Aorta (tissue), 5 donors: Measurements from ENCODE around the gene RPL4. TPM values are rescaled to one million over a fixed set of nuclear protein-coding genes. Genes with fewer than 3 reads are reported as not detected.

Experiments used
- ATAC-seq: fragments of 200-7000 bp; cut with Tn5 transposase; one replicate; pipeline ENCODE4 v1.9.1; 2022; ENCODE audit warnings: moderate library complexity; ENCODE audit not compliant: low FRiP score
- DNase-seq, 2 donors: peaks; one replicate each; pipeline ENCODE4 v3.0.0-alpha.2; 2020
- H3K27ac ChIP-seq, 2 donors: one replicate each; pipeline ENCODE4 v1.5.1; 2013; ENCODE audit warnings: low read length in 2 of 2, mild to moderate bottlenecking in 2 of 2, moderate library complexity in 2 of 2, control low read depth in 1 of 2, inconsistent platforms in 1 of 2, low read depth in 1 of 2
- H3K27me3 ChIP-seq, 2 donors: one replicate each; pipeline ENCODE4 v1.6.1; 2013; ENCODE audit warnings: control low read depth in 1 of 2, low read length in 1 of 2, mild to moderate bottlenecking in 1 of 2, moderate library complexity in 1 of 2; ENCODE audit not compliant: insufficient read depth in 2 of 2, control insufficient read depth in 1 of 2
- H3K36me3 ChIP-seq, 2 donors: one replicate each; pipeline ENCODE4 v1.6.1; 2013; ENCODE audit warnings: control low read depth in 1 of 2, low read length in 1 of 2, mild to moderate bottlenecking in 1 of 2; ENCODE audit not compliant: insufficient read depth in 2 of 2, control insufficient read depth in 1 of 2
- H3K4me1 ChIP-seq, 2 donors: one replicate each; pipeline ENCODE4 v1.6.1; 2013; ENCODE audit warnings: low read length in 2 of 2, control low read depth in 1 of 2, mild to moderate bottlenecking in 1 of 2, moderate library complexity in 1 of 2; ENCODE audit not compliant: insufficient read depth in 2 of 2, control insufficient read depth in 1 of 2
- H3K4me3 ChIP-seq, 2 donors: one replicate each; pipeline ENCODE4 v1.5.1; 2013; ENCODE audit warnings: low read length in 2 of 2, control low read depth in 1 of 2, mild to moderate bottlenecking in 1 of 2
- H3K9me3 ChIP-seq: one replicate; pipeline ENCODE4 v1.6.1; 2013; ENCODE audit warnings: mild to moderate bottlenecking, low read length; ENCODE audit not compliant: control insufficient read depth
- WGBS, 2 donors: extraction: QIAGEN DNeasy Blood & Tissue Kit; methylation state at CpG; one replicate each; pipeline ENCODE4 v1.1.7; 2013; 5-methylcytosine and 5-hydroxymethylcytosine counted together
- intact Hi-C, 2 donors: fragments of 100-400 bp; cut with DNase I; formaldehyde crosslinking; loops; one replicate each; pipeline versions ENCODE4 v1.14.2 to v1.15.0; 2022
- polyA plus RNA-seq, 2 donors: library from polyadenylated mRNA; stranded (reverse); fragments of 200-250 nt; gene quantifications; one replicate each; pipeline ENCODE4 v1.2.3, GENCODE V29; 2013
- total RNA-seq, 2 donors: library from RNA; stranded (reverse); fragmentation: NEBNext Ultra II Directional; extraction: Animal tissue kit (Norgen Biotek cat#: 25700); gene quantifications; one replicate each; pipeline ENCODE4 v1.2.1, GENCODE V29; 2021
- donor health status: healthy with polysubstance abuse.
- donor health status: Bipolar disorder and iron deficiency.
- donor health status: DM: no; HTN: no; CAD: no.
- donor health status: DM: no; HTN: no; CAD: no.
- donor health status: DM: yes; HTN: yes; CAD: no.

Gene RPL4
- total and polyA plus RNA-seq, 4 donors: 1,651 to 4,650 (median 2,383) TPM

DNA sequence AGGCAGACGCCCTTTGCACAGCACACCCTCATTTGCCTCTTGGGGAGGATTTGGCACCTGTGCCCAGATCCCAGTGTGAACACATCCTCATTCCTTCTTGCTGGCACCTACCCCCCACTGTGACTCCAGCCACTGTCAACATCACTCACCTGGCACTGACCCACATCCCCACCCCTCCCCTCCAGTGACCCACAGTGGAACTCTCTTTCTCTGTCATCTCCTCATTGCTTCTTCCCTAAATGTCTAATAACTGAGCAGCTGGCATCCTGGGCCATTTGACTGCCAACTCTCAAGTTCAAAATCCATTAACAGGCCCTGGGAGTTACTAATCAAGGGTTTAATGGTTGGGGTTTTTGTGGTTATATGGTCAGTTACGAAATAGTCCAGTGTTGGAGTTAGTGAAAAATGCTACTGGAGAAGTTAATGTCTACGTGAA, 21.5 kb downstream of the RPL4 start:
- Histone ChIP-seq H3K27me3 (no peaks in the 10 kb centered on the region), H3K4me3 (no peak overlapping the region), H3K4me1 (no peaks in the 10 kb centered on the region), H3K36me3 (peaks cover 0 to 8% of the 10 kb centered on the region in 2 donors), H3K9me3 (no peaks in the 10 kb centered on the region), H3K27ac (no peak overlapping the region)
- ATAC-seq (peak; percentile 36), DNase-seq (no peak)
- intact Hi-C loops: no loop called here
- 81 to 83% methylated on average over 3 of the region's 3 CpGs for WGBS, 2 donors

- Histone ChIP-seq H3K36me3 (peaks cover 0 to 8% of the 10 kb centered on the region in 2 donors), H3K27me3 (no peaks in the 10 kb centered on the region), H3K27ac (no peak overlapping the region), H3K4me1 (no peaks in the 10 kb centered on the region), H3K4me3 (no peak overlapping the region), H3K9me3 (no peaks in the 10 kb centered on the region)
- no peak for ATAC-seq
- no peak for DNase-seq
- 88 to 89% methylated on average over 9 of the region's 9 CpGs for WGBS, 2 donors
- intact Hi-C loops: no loop called here
Measured at GRCh38 chr15:66482539-66482938, 22.1 kb downstream of the RPL4 start.

DNA sequence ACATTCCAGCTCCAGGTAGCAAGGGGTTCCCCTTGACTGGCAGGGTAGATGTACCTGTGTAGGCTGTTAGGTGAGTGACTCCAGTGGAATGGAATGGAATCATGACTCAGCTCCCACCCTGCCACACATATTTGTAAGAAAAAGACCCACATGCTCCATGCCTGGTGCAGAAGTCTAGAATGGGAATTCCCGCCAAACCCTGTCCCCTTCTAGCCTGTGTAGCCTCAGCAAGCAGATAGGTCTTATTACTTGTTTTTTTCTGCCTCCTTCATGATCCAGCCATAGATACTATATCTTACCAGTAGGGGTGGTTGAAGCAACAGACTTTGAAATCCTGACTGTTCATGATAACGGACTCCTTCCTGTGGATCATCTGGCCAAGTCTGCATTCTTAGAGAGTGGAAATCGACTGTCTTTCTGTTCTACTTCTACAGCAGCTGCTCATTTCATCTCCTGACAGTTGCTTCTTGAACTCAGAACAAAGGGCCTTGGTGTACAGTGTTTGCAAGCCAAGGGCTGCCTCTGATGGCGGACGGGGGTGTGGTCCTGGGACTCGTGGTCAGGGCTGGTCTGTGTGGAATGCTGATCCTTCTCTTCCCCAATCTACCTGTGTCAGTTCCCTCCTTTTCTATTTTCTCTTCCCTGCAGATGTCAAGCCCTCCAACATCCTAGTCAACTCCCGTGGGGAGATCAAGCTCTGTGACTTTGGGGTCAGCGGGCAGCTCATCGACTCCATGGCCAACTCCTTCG, 23.4 kb downstream of the RPL4 start:
- H3K27ac ChIP-seq: no peak overlapping the region
- peaks cover 0 to 8% of the 10 kb centered on the region in 2 donors for H3K36me3 ChIP-seq
- no peaks in the 10 kb centered on the region for H3K27me3 ChIP-seq
- no peak overlapping the region for H3K4me3 ChIP-seq
- no peaks in the 10 kb centered on the region for H3K4me1 ChIP-seq
- 91 to 96% methylated on average over 10 of the region's 10 CpGs for WGBS, 2 donors
- intact Hi-C loops: no loop called here
- no peaks in the 10 kb centered on the region for H3K9me3 ChIP-seq
- no peak for DNase-seq
- ATAC-seq: no peak

DNA sequence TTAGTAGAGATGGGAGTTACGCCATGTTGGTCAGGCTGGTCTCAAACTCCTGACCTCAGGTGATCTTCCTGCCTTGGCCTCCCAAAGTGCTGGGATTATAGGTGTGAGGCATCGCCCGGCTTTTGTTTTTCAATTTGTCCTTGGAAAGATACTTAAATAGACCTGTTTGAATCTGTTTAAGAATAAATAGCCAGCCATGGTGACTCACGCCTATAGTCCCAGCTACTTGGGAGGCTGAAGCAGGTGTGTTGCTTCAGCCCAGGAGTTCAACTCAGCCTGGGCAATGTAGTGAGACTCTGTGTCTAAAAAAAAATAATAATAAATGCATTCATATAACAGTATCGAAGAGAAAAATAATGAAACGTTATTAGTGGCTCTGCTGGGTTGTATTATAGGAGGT, 24.4 kb downstream of the RPL4 start:
- no peak for DNase-seq
- Histone ChIP-seq H3K9me3 (no peaks in the 10 kb centered on the region), H3K4me3 (no peak overlapping the region), H3K36me3 (peaks cover 0 to 8% of the 10 kb centered on the region in 2 donors), H3K4me1 (no peaks in the 10 kb centered on the region), H3K27ac (no peak overlapping the region), H3K27me3 (no peaks in the 10 kb centered on the region)
- intact Hi-C loops: no loop called here
- no peak for ATAC-seq
- 79 to 87% methylated on average over 6 of the region's 6 CpGs for WGBS, 2 donors

DNA sequence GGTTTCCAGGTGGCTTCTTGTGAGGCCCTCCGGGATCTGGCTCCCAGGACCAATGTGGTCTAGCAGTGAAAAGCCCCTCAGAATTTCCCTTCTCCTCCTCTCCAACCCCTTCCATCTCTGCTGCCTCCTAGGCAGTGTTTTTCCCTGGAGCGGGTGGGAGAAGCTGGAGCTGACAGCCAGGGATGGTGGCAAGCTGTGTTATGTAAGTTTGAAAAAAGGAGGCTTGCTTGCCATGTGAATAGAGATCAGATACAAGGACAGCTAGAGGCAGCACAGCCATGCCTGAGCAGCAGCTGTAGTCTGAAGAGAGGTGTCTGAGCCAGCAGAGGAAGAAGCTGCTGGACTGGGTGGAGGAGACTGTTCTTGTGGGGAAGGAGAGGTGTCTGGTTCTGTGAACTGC, 27.6 kb downstream of the RPL4 start:
- no peaks in the 10 kb centered on the region for H3K27me3 ChIP-seq
- no peaks in the 10 kb centered on the region for H3K9me3 ChIP-seq
- H3K4me3 ChIP-seq: no peak overlapping the region
- peaks cover 0 to 2% of the 10 kb centered on the region in 2 donors for H3K4me1 ChIP-seq
- H3K36me3 ChIP-seq: peaks cover 0 to 3% of the 10 kb centered on the region in 2 donors
- H3K27ac ChIP-seq: no peak overlapping the region
- intact Hi-C loops: no loop called here
- ATAC-seq: no peak
- WGBS, 2 donors: 92 to 95% methylated on average over 2 of the region's 2 CpGs
- no peak for DNase-seq

GRCh38 chr15:66476535-66476934, 28.1 kb downstream of the RPL4 start:
- 86 to 87% methylated on average over 4 of the region's 4 CpGs for WGBS, 2 donors
- Histone ChIP-seq H3K36me3 (no peaks in the 10 kb centered on the region), H3K9me3 (no peaks in the 10 kb centered on the region), H3K27me3 (no peaks in the 10 kb centered on the region), H3K4me3 (no peak overlapping the region), H3K4me1 (peaks cover 0 to 2% of the 10 kb centered on the region in 2 donors), H3K27ac (no peak overlapping the region)
- intact Hi-C loops: no loop called here
- DNase-seq (no peak), ATAC-seq (no peak)

DNA sequence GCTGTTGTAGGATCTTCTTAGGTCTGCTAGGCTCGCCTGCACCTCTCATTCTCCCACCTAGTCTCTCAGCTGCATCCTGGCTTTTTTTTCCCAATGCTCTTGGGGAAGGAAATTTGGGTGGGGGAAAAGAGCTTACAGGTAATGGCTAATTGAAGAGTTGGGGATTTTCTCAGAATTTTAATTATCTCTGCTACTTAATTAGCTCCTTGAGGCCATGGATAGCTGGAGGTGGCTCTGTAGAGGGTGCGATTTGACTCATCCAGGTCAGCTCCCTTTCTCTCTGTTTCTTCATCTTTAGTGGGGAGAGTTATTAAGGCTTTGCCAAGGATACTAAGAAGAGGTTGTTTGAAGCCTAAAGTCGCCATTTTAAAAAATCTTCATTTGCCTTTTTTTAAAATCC, 29.7 kb downstream of the RPL4 start:
- DNase-seq: no peak
- ATAC-seq: no peak
- no peak overlapping the region for H3K4me3 ChIP-seq
- H3K9me3 ChIP-seq: no peaks in the 10 kb centered on the region
- no peaks in the 10 kb centered on the region for H3K36me3 ChIP-seq
- H3K4me1 ChIP-seq: peaks cover 0 to 2% of the 10 kb centered on the region in 2 donors
- intact Hi-C loops: no loop called here
- no peak overlapping the region for H3K27ac ChIP-seq
- 98 to 99% methylated on average over 3 of the region's 3 CpGs for WGBS, 2 donors
- H3K27me3 ChIP-seq: no peaks in the 10 kb centered on the region

- DNase-seq (no peak), ATAC-seq (no peak)
- Histone ChIP-seq H3K27me3 (no peaks in the 10 kb centered on the region), H3K4me3 (no peak overlapping the region), H3K27ac (no peak overlapping the region), H3K36me3 (no peaks in the 10 kb centered on the region), H3K9me3 (no peaks in the 10 kb centered on the region), H3K4me1 (peaks cover 0 to 2% of the 10 kb centered on the region in 2 donors)
- intact Hi-C loops: no loop called here
- 64 to 72% methylated on average over 2 of the region's 2 CpGs for WGBS, 2 donors
Measured at GRCh38 chr15:66474135-66474534, 30.5 kb downstream of the RPL4 start.
